ENCODE data around the gene PGM2L1. TPM values are rescaled to one million over a fixed set of nuclear protein-coding genes. Genes with fewer than 3 reads are reported as not detected.

Gene PGM2L1
- total and polyA plus RNA-seq, 2 of the 13 experiments (the other 11 are each of a cell fraction or from before 2014, with no cell fraction given): 0.57 to 1.2 TPM

GRCh38 chr11:74312326-74312725, 85.9 kb downstream of the PGM2L1 start:
- in situ Hi-C loops (cut with HindIII; ENCODE audit: extremely low pct_ligation_motif_present, low pct_unique_long_range_greater_than_20kb): no loop called here
- Histone ChIP-seq H3K27ac (ENCODE audit: extremely low read length, insufficient read depth, low read length) (no peak overlapping the region), H3K9me3 (ENCODE audit: low read length) (peaks cover 10% of the 10 kb centered on the region), H3K79me2 (ENCODE audit: insufficient read depth, low read length) (no peaks in the 10 kb centered on the region), H4K20me1 (ENCODE audit: insufficient read depth, low read length) (no peaks in the 10 kb centered on the region), H3K4me3 (replicated peaks in 1 of 3; ENCODE audit: insufficient read depth in 1 of 3, low read depth in 2 of 3, low read length in 3 of 3) (no peak overlapping the region), H3K9ac (ENCODE audit: insufficient read depth, low read depth, low read length) (no peak overlapping the region), H3K27me3 (ENCODE audit: control insufficient read depth in 1 of 2, insufficient read depth in 2 of 2, low read length in 2 of 2) (peaks cover 0 to 12% of the 10 kb centered on the region in 2 experiments; a peak in 3 of 5 replicates), H3K36me3 (replicated peaks in 1 of 2; ENCODE audit: control insufficient read depth in 1 of 2, insufficient read depth in 2 of 2, low read length in 2 of 2) (no peaks in the 10 kb centered on the region), H3K4me1 (ENCODE audit: insufficient read depth, low read length) (peaks cover 5% of the 10 kb centered on the region), H3K4me2 (ENCODE audit: low read depth, low read length) (no peak overlapping the region), H2AFZ (ENCODE audit: low read length) (no peak overlapping the region)
- no peak for DNase-seq (ENCODE audit: low spot score)
- 6% methylated on average over 1 of the region's 1 CpG for WGBS (ENCODE audit: low lambda C conversion rate)
- CTCF ChIA-PET (ENCODE audit: low intra/inter-chr PET ratio, low total read pairs): no interaction called here
- FAIRE-seq: no peak
- no TSS peak for BruUV-seq (replicated peaks)
- intact Hi-C loops (cut with micrococcal nuclease; ENCODE audit: unreplicated experiment): no loop called here
- POLR2A ChIA-PET: no interaction called here
- no peak for ATAC-seq
- no peak for TF ChIP-seq GABPB1 (CRISPR knock-in tag; IDR thresholded peaks at IDR 0.05)
- TF ChIP-seq MNT (IDR thresholded peaks at IDR 0.05): no peak
- TF ChIP-seq HOXA5 (CRISPR knock-in tag; IDR thresholded peaks at IDR 0.05): no peak
- no peak for TF ChIP-seq FOXP1 (IDR thresholded peaks at IDR 0.05)
- TF ChIP-seq FOXP1 (CRISPR knock-in tag; IDR thresholded peaks at IDR 0.05): peak; percentile 40; the same call in 1 of the 2 replicates
- no peak for TF ChIP-seq ZNF503 (CRISPR knock-in tag; IDR thresholded peaks at IDR 0.05)
- no peak for TF ChIP-seq RNF2 (conservative IDR thresholded peaks at IDR 0.05; ENCODE audit: low read depth)
- TF ChIP-seq ZMYM3 (CRISPR knock-in tag; IDR thresholded peaks at IDR 0.05): no peak
- peak; percentile 73 for TF ChIP-seq CEBPG (CRISPR knock-in tag; IDR thresholded peaks at IDR 0.05)
- no peak for TF ChIP-seq FOXP4 (CRISPR knock-in tag; IDR thresholded peaks at IDR 0.05)
- no peak for TF ChIP-seq WIZ (CRISPR knock-in tag; IDR thresholded peaks at IDR 0.05)
- TF ChIP-seq ZNF280B (CRISPR knock-in tag; IDR thresholded peaks at IDR 0.05; ENCODE audit: borderline replicate concordance): no peak
- no peak for TF ChIP-seq HNRNPLL (IDR thresholded peaks at IDR 0.05; ENCODE audit: low read depth, low read length, poor library complexity, severe bottlenecking)
- TF ChIP-seq CHCHD3 (CRISPR knock-in tag; IDR thresholded peaks at IDR 0.05): no peak
- no peak for TF ChIP-seq SATB2 (CRISPR knock-in tag; IDR thresholded peaks at IDR 0.05)
- no peak for TF ChIP-seq ZSCAN29 (CRISPR knock-in tag; conservative IDR thresholded peaks at IDR 0.05)
- no peak for TF ChIP-seq ZBTB42 (CRISPR knock-in tag; IDR thresholded peaks at IDR 0.05)
- TF ChIP-seq NRL (CRISPR knock-in tag; IDR thresholded peaks at IDR 0.05; ENCODE audit: borderline replicate concordance): no peak
- TF ChIP-seq SNAPC5 (CRISPR knock-in tag; IDR thresholded peaks at IDR 0.05; ENCODE audit: borderline replicate concordance): no peak
- peak; percentile 67; the same call in 1 of the 2 replicates for TF ChIP-seq FOXA3 (CRISPR knock-in tag; IDR thresholded peaks at IDR 0.05)
- TF ChIP-seq CEBPB (IDR thresholded peaks at IDR 0.05; ENCODE audit: borderline replicate concordance, low read depth, low read length): peak; percentile 92
